Measurements from ENCODE around the gene AHCY. TPM values are rescaled to one million over a fixed set of nuclear protein-coding genes. Genes with fewer than 3 reads are reported as not detected.

Gene AHCY
- total and polyA plus RNA-seq, 11 donors = 48.3 to 132 (median 59.1) TPM

- Histone ChIP-seq H3K27me3 (no peaks in the 10 kb centered on the region), H3K4me3 (no peak overlapping the region), H3K36me3 (no peaks in the 10 kb centered on the region), H3K4me1 (peaks cover 0 to 9% (median 0%) of the 10 kb centered on the region in 12 donors), H3K27ac (no peak overlapping the region), H3K9me3 (peaks cover 0 to 26% (median 15%) of the 10 kb centered on the region in 12 donors)
- ATAC-seq (no peak), DNase-seq (no peak)
- WGBS, 4 donors = 89 to 100% (median 96%) methylated on average over 1 of the region's 1 CpG
- TF ChIP-seq POLR2A (IDR thresholded peaks at IDR 0.05) (no peak), CTCF (IDR thresholded peaks at IDR 0.05) (no peak)
- intact Hi-C loops (cut with DNase I) = no loop called here
Measured at GRCh38 chr20:34240121-34240520, 63.0 kb downstream of the AHCY start.

- Histone ChIP-seq H3K4me1 (peaks cover 0 to 9% (median 0%) of the 10 kb centered on the region in 12 donors), H3K27ac (no peak overlapping the region), H3K9me3 (peaks cover 0 to 26% (median 15%) of the 10 kb centered on the region in 12 donors), H3K4me3 (no peak overlapping the region), H3K36me3 (no peaks in the 10 kb centered on the region), H3K27me3 (no peaks in the 10 kb centered on the region)
- no peak for TF ChIP-seq POLR2A (IDR thresholded peaks at IDR 0.05)
- no peak for TF ChIP-seq CTCF (IDR thresholded peaks at IDR 0.05)
- intact Hi-C loops (cut with DNase I) = no loop called here
- no peak for DNase-seq
- WGBS, 4 donors = 83 to 95% (median 87%) methylated on average over 2 of the region's 2 CpGs
- no peak for ATAC-seq
Measured at GRCh38 chr20:34237942-34238341, 65.2 kb downstream of the AHCY start.

- H3K27me3 ChIP-seq = no peaks in the 10 kb centered on the region
- WGBS, 4 donors = 94 to 100% (median 97%) methylated on average over 2 of the region's 2 CpGs
- no peak overlapping the region for H3K4me3 ChIP-seq
- H3K27ac ChIP-seq = no peak overlapping the region
- peaks cover 0 to 26% (median 15%) of the 10 kb centered on the region in 12 donors for H3K9me3 ChIP-seq
- DNase-seq = no peak
- H3K4me1 ChIP-seq = peaks cover 0 to 4% (median 0%) of the 10 kb centered on the region in 12 donors
- intact Hi-C loops (cut with DNase I) = no loop called here
- no peak for ATAC-seq
- H3K36me3 ChIP-seq = no peaks in the 10 kb centered on the region
- TF ChIP-seq CTCF (IDR thresholded peaks at IDR 0.05) (no peak), POLR2A (IDR thresholded peaks at IDR 0.05) (no peak)
Measured at GRCh38 chr20:34235875-34236274, 67.3 kb downstream of the AHCY start.

GRCh38 chr20:34233687-34234086 is 69.5 kb downstream of the AHCY start:
- ATAC-seq (no peak), DNase-seq (no peak)
- Histone ChIP-seq H3K4me1 (no peaks in the 10 kb centered on the region), H3K27me3 (no peaks in the 10 kb centered on the region), H3K27ac (no peak overlapping the region), H3K36me3 (no peaks in the 10 kb centered on the region), H3K9me3 (peaks cover 0 to 23% (median 15%) of the 10 kb centered on the region in 12 donors), H3K4me3 (no peak overlapping the region)
- TF ChIP-seq CTCF (IDR thresholded peaks at IDR 0.05) (no peak), POLR2A (IDR thresholded peaks at IDR 0.05) (no peak)
- intact Hi-C loops (cut with DNase I) = no loop called here

Data from heart left ventricle (tissue), 16 donors.